ENCODE measurements around the gene ABI3.

DNA sequence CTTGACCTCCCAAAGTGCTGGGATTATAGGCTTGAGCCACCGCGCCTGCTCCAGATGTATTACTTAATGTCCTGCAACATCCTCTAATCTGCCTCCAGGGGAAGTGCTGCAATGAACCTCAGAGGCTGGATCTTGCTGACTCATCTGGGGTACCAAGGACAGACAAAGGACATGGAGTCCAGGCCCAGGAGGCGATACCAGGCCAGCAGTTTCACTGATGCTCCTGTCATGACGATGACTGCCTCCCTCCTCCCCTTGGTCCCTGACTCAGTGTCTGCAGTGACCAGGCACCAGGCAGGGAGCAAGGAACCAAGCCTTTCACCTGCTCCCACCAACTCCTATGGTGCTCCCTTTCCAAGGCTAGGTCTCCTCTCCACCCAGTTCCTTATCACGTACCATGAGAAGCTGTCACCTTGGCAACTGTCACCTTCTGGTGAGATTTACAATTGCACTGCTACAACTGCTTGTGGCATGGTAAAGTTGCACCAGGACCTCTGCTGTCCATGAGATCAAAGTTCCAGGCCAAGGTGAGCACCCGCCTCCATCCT is 41.7 kb downstream of the ABI3 start:
- TF ChIP-seq, protein P1, sequence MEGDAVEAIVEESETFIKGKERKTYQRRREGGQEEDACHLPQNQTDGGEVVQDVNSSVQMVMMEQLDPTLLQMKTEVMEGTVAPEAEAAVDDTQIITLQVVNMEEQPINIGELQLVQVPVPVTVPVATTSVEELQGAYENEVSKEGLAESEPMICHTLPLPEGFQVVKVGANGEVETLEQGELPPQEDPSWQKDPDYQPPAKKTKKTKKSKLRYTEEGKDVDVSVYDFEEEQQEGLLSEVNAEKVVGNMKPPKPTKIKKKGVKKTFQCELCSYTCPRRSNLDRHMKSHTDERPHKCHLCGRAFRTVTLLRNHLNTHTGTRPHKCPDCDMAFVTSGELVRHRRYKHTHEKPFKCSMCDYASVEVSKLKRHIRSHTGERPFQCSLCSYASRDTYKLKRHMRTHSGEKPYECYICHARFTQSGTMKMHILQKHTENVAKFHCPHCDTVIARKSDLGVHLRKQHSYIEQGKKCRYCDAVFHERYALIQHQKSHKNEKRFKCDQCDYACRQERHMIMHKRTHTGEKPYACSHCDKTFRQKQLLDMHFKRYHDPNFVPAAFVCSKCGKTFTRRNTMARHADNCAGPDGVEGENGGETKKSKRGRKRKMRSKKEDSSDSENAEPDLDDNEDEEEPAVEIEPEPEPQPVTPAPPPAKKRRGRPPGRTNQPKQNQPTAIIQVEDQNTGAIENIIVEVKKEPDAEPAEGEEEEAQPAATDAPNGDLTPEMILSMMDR (IDR thresholded peaks at IDR 0.05) = no peak
- no peak for TF ChIP-seq POLR2AphosphoS5 (IDR thresholded peaks at IDR 0.05)
- no peak for TF ChIP-seq POLR2A (IDR thresholded peaks at IDR 0.05)
